K562 (cell line): ENCODE measurements around the gene HHATL.

Source experiments
- FOXM1 ChIP-seq, 2 experiments: fragments of 450-650 bp in 1 of 2; sonication (generic) in 1 of 2; formaldehyde crosslinking in 1 of 2; IDR thresholded peaks; 2 replicates each; pipeline versions ENCODE4 v1.6.1 to v1.9.0; 2017 to 2022; ENCODE audit warnings: low read depth in 2 of 2, mild to moderate bottlenecking in 2 of 2, missing genetic modification reagents in 1 of 2, moderate library complexity in 1 of 2
- HDAC8 ChIP-seq: fragments of 450-650 bp; IDR thresholded peaks from 2 replicates; pipeline ENCODE4 v1.6.1; 2016; ENCODE audit warnings: mild to moderate bottlenecking, missing genetic modification characterization, moderate library complexity, missing compliant biosample characterization
- NFXL1 ChIP-seq: fragments of 450-650 bp; formaldehyde crosslinking; IDR thresholded peaks from 2 replicates; pipeline ENCODE4 v1.4.0; 2021; ENCODE audit warnings: mild to moderate bottlenecking
- SMC3 ChIP-seq: conservative IDR thresholded peaks from 2 replicates; pipeline ENCODE4 v1.6.1; 2011; ENCODE audit warnings: low read depth, low read length, improper control_type of control experiment; ENCODE audit not compliant: insufficient read depth
- STAG1 ChIP-seq: sonication (generic); formaldehyde crosslinking; IDR thresholded peaks from 2 replicates; pipeline ENCODE4 v1.5.0; 2020; ENCODE audit warnings: missing genetic modification reagents, borderline replicate concordance
- TAF15 ChIP-seq: fragments of 200-400 bp; formaldehyde crosslinking; IDR thresholded peaks from 2 replicates; pipeline ENCODE4 v1.6.1; 2017; ENCODE audit warnings: mild to moderate bottlenecking, low read depth, low read length, moderate library complexity
- ZBTB49 ChIP-seq: sonication (generic); formaldehyde crosslinking; IDR thresholded peaks from 2 replicates; pipeline ENCODE4 v1.8.0; 2022; ENCODE audit warnings: missing genetic modification reagents, mild to moderate bottlenecking, borderline replicate concordance
- ZFP36 ChIP-seq: fragments of 150-350 bp; IDR thresholded peaks from 2 replicates; pipeline ENCODE4 v1.6.1; 2018; ENCODE audit warnings: low read length, low read depth; ENCODE audit not compliant: partially characterized antibody
- TF ChIP-seq, protein P1 (sequence below), 3 experiments: IDR thresholded peaks in 2 of 3; conservative IDR thresholded peaks in 1 of 3; 2 replicates each; pipeline ENCODE4 v1.5.1; 2011 to 2012; ENCODE audit warnings: low read length in 3 of 3, mild to moderate bottlenecking in 3 of 3, control low read depth in 2 of 3, improper control_type of control experiment in 1 of 3, inconsistent platforms in 1 of 3, low read depth in 1 of 3, mixed read lengths in 1 of 3, moderate library complexity in 1 of 3; ENCODE audit not compliant: insufficient read depth in 2 of 3

DNA sequence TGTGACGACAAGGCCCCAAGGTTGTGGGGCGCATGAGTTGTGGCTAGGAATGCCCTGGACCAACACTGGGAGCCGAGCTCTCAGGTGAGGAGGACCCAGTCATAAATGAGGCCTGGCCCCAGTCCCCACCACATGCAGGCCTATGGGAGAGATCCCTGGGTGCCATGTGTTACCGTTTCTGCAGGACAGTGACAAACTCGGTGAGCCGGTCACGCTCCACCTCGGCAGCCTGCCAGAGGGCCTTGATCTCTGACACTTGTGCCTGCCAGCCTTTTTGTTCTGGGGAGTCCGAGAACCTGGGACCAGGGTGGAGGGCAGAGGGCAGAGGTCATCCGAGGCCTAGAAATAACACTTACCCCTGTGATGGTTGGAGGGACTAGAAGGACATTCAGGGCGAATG is 27.7 kb upstream of the HHATL start:
- TF ChIP-seq TAF15 (no peak), HDAC8 (tag) (no peak), ZFP36 (no peak), ZBTB49 (no peak), SMC3 (no peak), FOXM1 (IDR thresholded peaks at IDR 0.05; ENCODE audit: low read depth) (no peak), FOXM1 (CRISPR knock-in tag; IDR thresholded peaks at IDR 0.05; ENCODE audit: low read depth) (no peak), STAG1 (CRISPR knock-in tag) (no peak), NFXL1 (no peak)
- TF ChIP-seq, protein P1, sequence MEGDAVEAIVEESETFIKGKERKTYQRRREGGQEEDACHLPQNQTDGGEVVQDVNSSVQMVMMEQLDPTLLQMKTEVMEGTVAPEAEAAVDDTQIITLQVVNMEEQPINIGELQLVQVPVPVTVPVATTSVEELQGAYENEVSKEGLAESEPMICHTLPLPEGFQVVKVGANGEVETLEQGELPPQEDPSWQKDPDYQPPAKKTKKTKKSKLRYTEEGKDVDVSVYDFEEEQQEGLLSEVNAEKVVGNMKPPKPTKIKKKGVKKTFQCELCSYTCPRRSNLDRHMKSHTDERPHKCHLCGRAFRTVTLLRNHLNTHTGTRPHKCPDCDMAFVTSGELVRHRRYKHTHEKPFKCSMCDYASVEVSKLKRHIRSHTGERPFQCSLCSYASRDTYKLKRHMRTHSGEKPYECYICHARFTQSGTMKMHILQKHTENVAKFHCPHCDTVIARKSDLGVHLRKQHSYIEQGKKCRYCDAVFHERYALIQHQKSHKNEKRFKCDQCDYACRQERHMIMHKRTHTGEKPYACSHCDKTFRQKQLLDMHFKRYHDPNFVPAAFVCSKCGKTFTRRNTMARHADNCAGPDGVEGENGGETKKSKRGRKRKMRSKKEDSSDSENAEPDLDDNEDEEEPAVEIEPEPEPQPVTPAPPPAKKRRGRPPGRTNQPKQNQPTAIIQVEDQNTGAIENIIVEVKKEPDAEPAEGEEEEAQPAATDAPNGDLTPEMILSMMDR (IDR thresholded peaks at IDR 0.05 in 2 of 3, conservative IDR thresholded peaks at IDR 0.05 in 1 of 3; ENCODE audit: insufficient read depth in 2 of 3, low read depth in 1 of 3, low read length in 3 of 3): no peak
